SK-N-MC (cell line): Measurements from ENCODE around the gene AKR1B1.
A peak's percentile ranks its signal among the peaks of the same experiment; 100 is the strongest.

Source experiments
- DNase-seq: peaks from one replicate; pipeline ENCODE4 v3.0.0-alpha.2; 2011; ENCODE audit warnings: low read depth, low spot score
- H3K27ac ChIP-seq: fragments of 200-600 bp; sonication (generic); 2 replicates; pipeline ENCODE4 v1.5.1; 2016; ENCODE audit warnings: mixed run types
- H3K36me3 ChIP-seq: fragments of 200-600 bp; sonication (generic); 2 replicates; pipeline ENCODE4 v1.6.1; 2017; ENCODE audit warnings: antibody characterized with exemption, low read length, mixed read lengths; ENCODE audit not compliant: insufficient read depth
- H3K4me3 ChIP-seq: fragments of 200-600 bp; sonication (generic); 2 replicates; pipeline ENCODE4 v1.5.1; 2016
- H3K9ac ChIP-seq: fragments of 200-600 bp; sonication (generic); 2 replicates; pipeline ENCODE4 v1.8.0; 2017; ENCODE audit warnings: mixed run types, mixed read lengths; ENCODE audit not compliant: insufficient read length
- H3K9me3 ChIP-seq: fragments of 200-600 bp; sonication (generic); 2 replicates; pipeline ENCODE4 v1.6.1; 2017; ENCODE audit warnings: low read depth, mild to moderate bottlenecking, antibody characterized with exemption, low read length, moderate library complexity, mixed read lengths
- EZH2 ChIP-seq: fragments of 200-600 bp; sonication (generic); IDR thresholded peaks from one replicate; pipeline ENCODE4 v1.6.1; 2017; ENCODE audit warnings: antibody characterized with exemption
- FOXP2 ChIP-seq: optimal IDR thresholded peaks from 2 replicates; pipeline ENCODE3; 2011; ENCODE audit warnings: mild to moderate bottlenecking, moderate library complexity; ENCODE audit not compliant: insufficient read depth; ENCODE audit errors: extremely low read length, control extremely low read depth
- POLR2AphosphoS5 ChIP-seq: IDR thresholded peaks from 2 replicates; pipeline ENCODE4 v1.6.1; 2012; ENCODE audit warnings: mild to moderate bottlenecking, low read depth, low read length, borderline replicate concordance

The AKR1B1 gene

GRCh38 chr7:134473861-134474291 is 15.0 kb upstream of the AKR1B1 start:
- H3K4me3 ChIP-seq = no peak overlapping the region
- no peak overlapping the region for H3K9ac ChIP-seq
- 0 out of 2 replicates have a peak overlapping the region, but pooled peaks have one; percentile 63 for H3K27ac ChIP-seq
- H3K36me3 ChIP-seq = no peaks in the 10 kb centered on the region
- H3K9me3 ChIP-seq = no peaks in the 10 kb centered on the region
- TF ChIP-seq FOXP2 (no peak), EZH2 (no peak), POLR2AphosphoS5 (no peak)
- no peak for DNase-seq

GRCh38 chr7:134472572-134473244 is 13.8 kb upstream of the AKR1B1 start:
- TF ChIP-seq EZH2 (no peak), POLR2AphosphoS5 (no peak), FOXP2 (no peak)
- Histone ChIP-seq H3K9ac (no peak overlapping the region), H3K36me3 (no peaks in the 10 kb centered on the region), H3K4me3 (no peak overlapping the region), H3K27ac (no peak overlapping the region), H3K9me3 (no peaks in the 10 kb centered on the region)
- DNase-seq = no peak

GRCh38 chr7:134470864-134471263 is 12.0 kb upstream of the AKR1B1 start:
- TF ChIP-seq FOXP2 (no peak), EZH2 (no peak), POLR2AphosphoS5 (no peak)
- Histone ChIP-seq H3K36me3 (no peaks in the 10 kb centered on the region), H3K27ac (no peak overlapping the region), H3K4me3 (no peak overlapping the region), H3K9me3 (no peaks in the 10 kb centered on the region), H3K9ac (no peak overlapping the region)
- DNase-seq = no peak

GRCh38 chr7:134469622-134470021 is 10.7 kb upstream of the AKR1B1 start:
- Histone ChIP-seq H3K4me3 (no peak overlapping the region), H3K36me3 (no peaks in the 10 kb centered on the region), H3K27ac (no peak overlapping the region), H3K9me3 (no peaks in the 10 kb centered on the region), H3K9ac (no peak overlapping the region)
- TF ChIP-seq EZH2 = no peak
- no peak for TF ChIP-seq POLR2AphosphoS5
- no peak for TF ChIP-seq FOXP2
- no peak for DNase-seq

DNA sequence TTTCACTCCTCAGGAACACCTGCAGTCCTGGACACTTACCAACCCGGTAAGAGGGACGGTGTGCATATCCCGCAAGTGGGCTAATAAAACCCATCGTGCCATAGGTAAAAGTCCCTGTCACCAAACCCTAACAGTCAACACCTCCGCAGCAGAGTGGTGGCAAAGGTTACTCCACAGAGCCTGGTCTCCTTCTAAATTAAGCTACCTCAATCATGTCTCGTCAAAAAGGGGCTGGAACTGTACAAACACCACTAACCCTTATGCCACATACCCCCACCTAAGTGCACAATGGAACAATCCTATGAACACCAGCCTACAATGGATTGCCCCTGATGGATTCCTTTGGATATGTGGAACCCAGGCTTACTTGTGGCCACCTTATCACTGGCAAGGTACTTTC is 9.6 kb upstream of the AKR1B1 start:
- Histone ChIP-seq H3K9ac (no peak overlapping the region), H3K36me3 (no peaks in the 10 kb centered on the region), H3K27ac (no peak overlapping the region), H3K9me3 (no peaks in the 10 kb centered on the region), H3K4me3 (no peak overlapping the region)
- no peak for DNase-seq
- no peak for TF ChIP-seq POLR2AphosphoS5

DNA sequence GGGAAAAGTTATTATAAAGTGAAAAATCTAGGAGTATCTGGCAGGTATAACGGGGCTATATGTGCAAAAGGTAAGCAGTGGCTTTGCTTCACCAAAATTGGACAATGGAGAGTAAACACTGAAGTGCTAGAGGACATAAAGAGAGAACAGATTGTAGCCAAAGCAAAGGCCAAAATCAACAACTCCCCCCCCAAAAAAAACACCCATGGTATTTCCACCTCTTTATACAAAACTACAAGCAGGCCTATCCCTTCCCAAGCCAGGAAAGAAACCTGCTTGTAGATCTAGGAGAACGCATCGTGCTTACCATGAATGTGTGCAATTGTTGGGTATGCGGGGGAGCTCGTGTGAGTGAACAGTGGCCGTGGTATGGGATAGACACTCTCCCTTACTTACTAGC is 9.2 kb upstream of the AKR1B1 start:
- no peak overlapping the region for H3K9ac ChIP-seq
- no peak for TF ChIP-seq FOXP2
- no peak for TF ChIP-seq POLR2AphosphoS5
- no peak for TF ChIP-seq EZH2
- H3K4me3 ChIP-seq = no peak overlapping the region
- no peak for DNase-seq
- no peaks in the 10 kb centered on the region for H3K9me3 ChIP-seq
- no peaks in the 10 kb centered on the region for H3K36me3 ChIP-seq
- no peak overlapping the region for H3K27ac ChIP-seq

DNA sequence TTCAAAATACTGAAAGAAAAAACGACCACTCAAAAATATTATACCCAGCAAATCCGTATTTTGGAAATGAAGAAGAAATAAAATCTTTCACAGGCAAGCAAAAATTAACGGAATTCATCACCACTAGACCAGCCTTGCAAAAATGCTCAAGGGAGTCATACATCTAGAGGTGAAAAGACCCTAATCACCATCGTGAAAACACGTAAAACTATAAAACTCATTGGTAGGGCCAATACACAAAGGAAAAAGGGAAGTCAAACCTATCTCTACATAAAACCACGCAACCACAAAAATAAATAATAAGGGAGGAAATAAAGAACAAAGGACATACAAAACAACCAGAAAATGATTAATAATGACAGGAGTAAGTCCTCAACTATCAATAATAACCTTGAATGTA is 6.6 kb upstream of the AKR1B1 start:
- H3K9ac ChIP-seq = no peak overlapping the region
- TF ChIP-seq EZH2 (no peak), POLR2AphosphoS5 (no peak), FOXP2 (no peak)
- no peak overlapping the region for H3K27ac ChIP-seq
- no peaks in the 10 kb centered on the region for H3K9me3 ChIP-seq
- no peak overlapping the region for H3K4me3 ChIP-seq
- no peak for DNase-seq
- H3K36me3 ChIP-seq = no peaks in the 10 kb centered on the region

- TF ChIP-seq POLR2AphosphoS5 (no peak), FOXP2 (no peak), EZH2 (no peak)
- Histone ChIP-seq H3K36me3 (no peaks in the 10 kb centered on the region), H3K9me3 (no peaks in the 10 kb centered on the region), H3K4me3 (no peak overlapping the region), H3K9ac (no peak overlapping the region), H3K27ac (no peak overlapping the region)
- DNase-seq = no peak
These were observed 5.6 kb upstream of the AKR1B1 start for GRCh38 chr7:134464496-134464895.

DNA sequence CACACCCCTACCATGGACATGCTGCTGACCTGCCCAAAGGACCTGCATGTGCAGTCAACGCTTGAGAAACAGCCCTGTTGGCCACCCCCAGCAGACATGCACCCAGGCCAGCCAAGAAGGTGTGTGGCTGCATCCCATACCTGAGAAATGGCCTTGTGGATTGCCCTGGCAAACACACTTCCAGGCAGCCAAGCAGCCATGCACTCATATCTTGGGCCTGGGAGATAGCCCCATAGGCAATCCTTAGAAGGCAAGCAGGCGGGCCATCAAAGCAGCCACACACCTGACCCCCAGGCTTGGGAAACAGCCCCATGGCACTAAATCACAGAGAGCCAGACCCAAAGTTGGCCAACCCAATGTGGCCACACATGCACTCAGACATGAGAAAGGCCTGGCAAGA is 4.9 kb upstream of the AKR1B1 start:
- TF ChIP-seq EZH2 (no peak), POLR2AphosphoS5 (no peak), FOXP2 (no peak)
- Histone ChIP-seq H3K4me3 (no peak overlapping the region), H3K9me3 (no peaks in the 10 kb centered on the region), H3K27ac (no peak overlapping the region), H3K36me3 (no peaks in the 10 kb centered on the region), H3K9ac (no peak overlapping the region)
- DNase-seq = no peak
